Measurements from ENCODE around the gene DNAH6. TPM values are rescaled to one million over a fixed set of nuclear protein-coding genes. Genes with fewer than 3 reads are reported as not detected.

DNAH6 gene
- total and polyA plus RNA-seq, 2 of the 13 experiments (the other 11 are each of a cell fraction or from before 2014, with no cell fraction given): 0.01 TPM; not detected in 1

DNA sequence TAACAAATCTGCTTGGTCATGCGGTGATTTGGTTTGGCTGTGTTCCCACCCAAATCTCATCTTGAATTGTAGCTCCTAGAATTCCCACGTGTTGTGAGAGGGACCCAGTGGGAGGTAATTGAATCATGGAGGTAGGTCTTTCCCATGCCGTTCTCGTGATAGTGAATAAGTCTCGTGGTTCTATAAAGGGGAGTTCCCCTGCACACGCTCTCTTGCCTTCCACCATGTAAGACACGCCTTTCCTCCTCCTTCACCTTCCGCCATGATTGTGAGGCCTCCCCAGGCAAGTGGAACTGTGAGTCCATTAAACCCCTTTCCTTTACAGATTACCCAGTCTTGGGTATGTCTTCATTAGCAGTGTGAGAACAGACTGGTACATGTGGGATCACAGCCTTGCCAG, 327.8 kb downstream of the DNAH6 start:
- no TSS peak for BruUV-seq (replicated peaks)
- Histone ChIP-seq H3K9ac (ENCODE audit: insufficient read depth, low read depth, low read length) (no peak overlapping the region), H3K36me3 (replicated peaks in 1 of 2; ENCODE audit: control insufficient read depth in 1 of 2, insufficient read depth in 2 of 2, low read length in 2 of 2) (no peaks in the 10 kb centered on the region), H3K27ac (ENCODE audit: extremely low read length, insufficient read depth, low read length) (no peak overlapping the region), H3K9me3 (ENCODE audit: low read length) (no peaks in the 10 kb centered on the region), H3K4me3 (replicated peaks in 1 of 3; ENCODE audit: insufficient read depth in 1 of 3, low read depth in 2 of 3, low read length in 3 of 3) (no peak overlapping the region), H3K4me1 (ENCODE audit: insufficient read depth, low read length) (no peaks in the 10 kb centered on the region), H4K20me1 (ENCODE audit: insufficient read depth, low read length) (no peaks in the 10 kb centered on the region), H2AFZ (ENCODE audit: low read length) (no peak overlapping the region), H3K4me2 (ENCODE audit: low read depth, low read length) (no peak overlapping the region), H3K27me3 (ENCODE audit: control insufficient read depth in 1 of 2, insufficient read depth in 2 of 2, low read length in 2 of 2) (no peaks in the 10 kb centered on the region; a peak in 1 of 5 replicates), H3K79me2 (ENCODE audit: insufficient read depth, low read length) (no peaks in the 10 kb centered on the region)
- 54% methylated on average over 8 of the region's 8 CpGs for WGBS (ENCODE audit: low lambda C conversion rate)
- TF ChIP-seq ZBTB20 (CRISPR knock-in tag; IDR thresholded peaks at IDR 0.05; ENCODE audit: borderline replicate concordance, low read depth): no peak
- TF ChIP-seq, protein P1, sequence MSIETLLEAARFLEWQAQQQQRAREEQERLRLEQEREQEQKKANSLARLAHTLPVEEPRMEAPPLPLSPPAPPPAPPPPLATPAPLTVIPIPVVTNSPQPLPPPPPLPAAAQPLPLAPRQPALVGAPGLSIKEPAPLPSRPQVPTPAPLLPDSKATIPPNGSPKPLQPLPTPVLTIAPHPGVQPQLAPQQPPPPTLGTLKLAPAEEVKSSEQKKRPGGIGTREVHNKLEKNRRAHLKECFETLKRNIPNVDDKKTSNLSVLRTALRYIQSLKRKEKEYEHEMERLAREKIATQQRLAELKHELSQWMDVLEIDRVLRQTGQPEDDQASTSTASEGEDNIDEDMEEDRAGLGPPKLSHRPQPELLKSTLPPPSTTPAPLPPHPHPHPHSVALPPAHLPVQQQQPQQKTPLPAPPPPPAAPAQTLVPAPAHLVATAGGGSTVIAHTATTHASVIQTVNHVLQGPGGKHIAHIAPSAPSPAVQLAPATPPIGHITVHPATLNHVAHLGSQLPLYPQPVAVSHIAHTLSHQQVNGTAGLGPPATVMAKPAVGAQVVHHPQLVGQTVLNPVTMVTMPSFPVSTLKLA (IDR thresholded peaks at IDR 0.05): 0 out of 2 replicates have a peak, but pooled peaks have one; percentile 3
- ATAC-seq (no peak), FAIRE-seq (no peak), DNase-seq (ENCODE audit: low spot score) (no peak)
- in situ Hi-C loops (cut with HindIII; ENCODE audit: extremely low pct_ligation_motif_present, low pct_unique_long_range_greater_than_20kb): no loop called here
- intact Hi-C loops (cut with micrococcal nuclease; ENCODE audit: unreplicated experiment): no loop called here
- CTCF ChIA-PET (ENCODE audit: low intra/inter-chr PET ratio, low total read pairs): no interaction called here
- POLR2A ChIA-PET: no interaction called here

DNA sequence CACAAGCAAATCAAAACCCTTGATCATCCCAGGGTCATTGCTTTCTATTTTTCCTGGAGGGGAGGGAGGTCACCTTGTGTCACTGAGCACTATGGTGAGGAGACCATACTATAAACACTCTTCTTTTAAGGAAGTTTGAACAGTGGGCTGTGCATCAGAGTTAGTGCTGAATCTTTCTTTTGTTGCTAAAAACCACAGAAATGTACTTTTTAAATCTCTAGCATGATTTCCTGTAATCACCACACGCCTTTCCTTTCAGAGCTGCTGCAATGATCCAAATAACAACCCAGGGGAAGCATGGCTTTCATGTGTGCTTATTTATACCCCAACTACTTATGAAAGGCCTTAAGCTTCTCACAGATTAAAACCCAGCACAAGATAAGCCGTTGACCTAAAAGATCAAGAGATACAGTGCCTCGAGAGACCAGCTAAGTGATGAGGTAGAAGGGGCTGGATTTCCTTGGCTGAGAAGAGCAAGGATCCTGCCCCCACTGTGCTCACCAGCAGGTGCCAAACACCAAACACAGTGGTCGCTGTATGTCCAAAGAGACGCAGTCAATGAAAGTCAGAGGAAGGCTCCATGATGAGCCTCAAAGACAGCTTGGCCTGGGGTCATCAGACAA, 329.9 kb downstream of the DNAH6 start:
- Histone ChIP-seq H3K4me1 (ENCODE audit: insufficient read depth, low read length) (no peaks in the 10 kb centered on the region), H3K4me2 (ENCODE audit: low read depth, low read length) (no peak overlapping the region), H4K20me1 (ENCODE audit: insufficient read depth, low read length) (no peaks in the 10 kb centered on the region), H3K27me3 (ENCODE audit: control insufficient read depth in 1 of 2, insufficient read depth in 2 of 2, low read length in 2 of 2) (peaks cover 0 to 6% of the 10 kb centered on the region in 2 experiments; a peak in 2 of 5 replicates), H3K36me3 (replicated peaks in 1 of 2; ENCODE audit: control insufficient read depth in 1 of 2, insufficient read depth in 2 of 2, low read length in 2 of 2) (no peaks in the 10 kb centered on the region), H3K4me3 (replicated peaks in 1 of 3; ENCODE audit: insufficient read depth in 1 of 3, low read depth in 2 of 3, low read length in 3 of 3) (no peak overlapping the region), H3K9me3 (ENCODE audit: low read length) (no peaks in the 10 kb centered on the region), H3K79me2 (ENCODE audit: insufficient read depth, low read length) (no peaks in the 10 kb centered on the region), H3K27ac (ENCODE audit: extremely low read length, insufficient read depth, low read length) (no peak overlapping the region), H3K9ac (ENCODE audit: insufficient read depth, low read depth, low read length) (no peak overlapping the region), H2AFZ (ENCODE audit: low read length) (no peak overlapping the region)
- no TSS peak for BruUV-seq (replicated peaks)
- 3% methylated on average over 5 of the region's 5 CpGs for WGBS (ENCODE audit: low lambda C conversion rate)
- no peak for ATAC-seq
- intact Hi-C loops (cut with micrococcal nuclease; ENCODE audit: unreplicated experiment) (no loop called here), in situ Hi-C loops (cut with HindIII; ENCODE audit: extremely low pct_ligation_motif_present, low pct_unique_long_range_greater_than_20kb) (no loop called here)
- ChIA-PET POLR2A (no interaction called here), CTCF (ENCODE audit: low intra/inter-chr PET ratio, low total read pairs) (no interaction called here)
- no peak for DNase-seq (ENCODE audit: low spot score)
- FAIRE-seq: no peak
- TF ChIP-seq WIZ (CRISPR knock-in tag; IDR thresholded peaks at IDR 0.05): no peak
- no peak for TF ChIP-seq SOX6 (IDR thresholded peaks at IDR 0.05)
- TF ChIP-seq SOX6 (CRISPR knock-in tag; IDR thresholded peaks at IDR 0.05): no peak
- TF ChIP-seq CEBPB (IDR thresholded peaks at IDR 0.05; ENCODE audit: borderline replicate concordance, low read depth, low read length): no peak
- no peak for TF ChIP-seq FOXO1 (CRISPR knock-in tag; IDR thresholded peaks at IDR 0.05)
- TF ChIP-seq KDM1A (CRISPR knock-in tag; IDR thresholded peaks at IDR 0.05): no peak
- TF ChIP-seq, protein P2, sequence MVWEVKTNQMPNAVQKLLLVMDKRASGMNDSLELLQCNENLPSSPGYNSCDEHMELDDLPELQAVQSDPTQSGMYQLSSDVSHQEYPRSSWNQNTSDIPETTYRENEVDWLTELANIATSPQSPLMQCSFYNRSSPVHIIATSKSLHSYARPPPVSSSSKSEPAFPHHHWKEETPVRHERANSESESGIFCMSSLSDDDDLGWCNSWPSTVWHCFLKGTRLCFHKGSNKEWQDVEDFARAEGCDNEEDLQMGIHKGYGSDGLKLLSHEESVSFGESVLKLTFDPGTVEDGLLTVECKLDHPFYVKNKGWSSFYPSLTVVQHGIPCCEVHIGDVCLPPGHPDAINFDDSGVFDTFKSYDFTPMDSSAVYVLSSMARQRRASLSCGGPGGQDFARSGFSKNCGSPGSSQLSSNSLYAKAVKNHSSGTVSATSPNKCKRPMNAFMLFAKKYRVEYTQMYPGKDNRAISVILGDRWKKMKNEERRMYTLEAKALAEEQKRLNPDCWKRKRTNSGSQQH (CRISPR knock-in tag; IDR thresholded peaks at IDR 0.05; ENCODE audit: low read depth): no peak
- TF ChIP-seq ZNF746 (CRISPR knock-in tag; IDR thresholded peaks at IDR 0.05): no peak
- TF ChIP-seq, protein P3, sequence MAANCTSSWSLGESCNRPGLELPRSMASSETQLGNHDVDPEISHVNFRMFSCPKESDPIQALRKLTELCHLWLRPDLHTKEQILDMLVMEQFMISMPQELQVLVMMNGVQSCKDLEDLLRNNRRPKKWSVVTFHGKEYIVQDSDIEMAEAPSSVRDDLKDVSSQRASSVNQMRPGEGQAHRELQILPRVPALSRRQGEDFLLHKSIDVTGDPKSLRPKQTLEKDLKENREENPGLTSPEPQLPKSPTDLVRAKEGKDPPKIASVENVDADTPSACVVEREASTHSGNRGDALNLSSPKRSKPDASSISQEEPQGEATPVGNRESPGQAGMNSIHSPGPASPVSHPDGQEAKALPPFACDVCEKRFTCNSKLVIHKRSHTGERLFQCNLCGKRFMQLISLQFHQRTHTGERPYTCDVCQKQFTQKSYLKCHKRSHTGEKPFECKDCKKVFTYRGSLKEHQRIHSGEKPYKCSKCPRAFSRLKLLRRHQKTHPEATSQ (CRISPR knock-in tag; IDR thresholded peaks at IDR 0.05; ENCODE audit: borderline replicate concordance): no peak
- TF ChIP-seq, protein P4, sequence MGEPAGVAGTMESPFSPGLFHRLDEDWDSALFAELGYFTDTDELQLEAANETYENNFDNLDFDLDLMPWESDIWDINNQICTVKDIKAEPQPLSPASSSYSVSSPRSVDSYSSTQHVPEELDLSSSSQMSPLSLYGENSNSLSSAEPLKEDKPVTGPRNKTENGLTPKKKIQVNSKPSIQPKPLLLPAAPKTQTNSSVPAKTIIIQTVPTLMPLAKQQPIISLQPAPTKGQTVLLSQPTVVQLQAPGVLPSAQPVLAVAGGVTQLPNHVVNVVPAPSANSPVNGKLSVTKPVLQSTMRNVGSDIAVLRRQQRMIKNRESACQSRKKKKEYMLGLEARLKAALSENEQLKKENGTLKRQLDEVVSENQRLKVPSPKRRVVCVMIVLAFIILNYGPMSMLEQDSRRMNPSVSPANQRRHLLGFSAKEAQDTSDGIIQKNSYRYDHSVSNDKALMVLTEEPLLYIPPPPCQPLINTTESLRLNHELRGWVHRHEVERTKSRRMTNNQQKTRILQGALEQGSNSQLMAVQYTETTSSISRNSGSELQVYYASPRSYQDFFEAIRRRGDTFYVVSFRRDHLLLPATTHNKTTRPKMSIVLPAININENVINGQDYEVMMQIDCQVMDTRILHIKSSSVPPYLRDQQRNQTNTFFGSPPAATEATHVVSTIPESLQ (CRISPR knock-in tag; conservative IDR thresholded peaks at IDR 0.05): no peak
